NCI-H2227 treated with DMSO at 0.1 percent for 48 hours (cell line): ENCODE measurements around the gene SERF1B.
"Not testable (repeated sequence)": the region's sequence is repeated elsewhere in the genome, so short reads cannot be mapped to it uniquely, and the experiment has no call there.

Experiments used
- DNase-seq: peaks from one replicate; lab custom pipeline; 2025; lab: John Stamatoyannopoulos, UW

SERF1B gene

DNA sequence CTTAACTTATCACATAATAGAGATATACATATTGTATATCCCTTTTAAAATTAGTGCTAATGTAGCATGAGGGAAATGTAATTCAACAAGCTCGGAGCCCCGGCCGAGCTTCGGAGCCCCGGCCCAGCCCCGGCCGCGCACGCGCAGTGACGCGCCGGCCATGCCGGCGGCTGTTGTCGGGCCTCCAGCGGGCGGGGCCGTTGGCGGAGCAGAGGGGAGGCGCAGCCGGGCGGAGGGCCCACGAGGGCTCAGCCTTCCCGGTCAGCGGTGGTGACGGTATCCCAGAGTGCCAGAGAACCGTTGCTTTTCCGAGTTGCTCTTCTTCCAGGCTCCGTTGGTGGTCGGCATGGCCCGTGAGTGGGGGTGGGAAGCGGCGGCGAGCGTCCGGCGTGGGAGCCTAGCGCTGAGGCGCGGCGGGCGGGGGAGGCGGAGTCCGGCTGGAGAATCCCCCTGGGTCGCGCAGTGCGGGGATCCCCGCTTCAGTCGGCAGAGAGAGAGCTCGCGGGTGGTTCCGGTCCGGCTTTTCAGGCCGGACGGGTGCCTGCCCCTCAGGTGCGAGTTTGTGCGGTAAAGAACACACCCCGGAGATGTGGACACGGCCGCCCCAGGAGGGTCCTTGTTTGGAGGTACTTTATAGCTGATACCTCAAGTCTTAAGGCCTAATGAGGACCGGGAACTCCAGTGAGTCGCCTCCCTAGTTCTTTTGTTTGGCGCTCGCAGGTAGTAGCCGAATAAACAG lies at the start of gene SERF1B:
TSS of gene SERF1B (plus strand) at position 146 of the 739 bp plus-strand sequence. CDS start at position 347, 201 bp downstream.
- DNase-seq: not testable (repeated sequence)

DNA sequence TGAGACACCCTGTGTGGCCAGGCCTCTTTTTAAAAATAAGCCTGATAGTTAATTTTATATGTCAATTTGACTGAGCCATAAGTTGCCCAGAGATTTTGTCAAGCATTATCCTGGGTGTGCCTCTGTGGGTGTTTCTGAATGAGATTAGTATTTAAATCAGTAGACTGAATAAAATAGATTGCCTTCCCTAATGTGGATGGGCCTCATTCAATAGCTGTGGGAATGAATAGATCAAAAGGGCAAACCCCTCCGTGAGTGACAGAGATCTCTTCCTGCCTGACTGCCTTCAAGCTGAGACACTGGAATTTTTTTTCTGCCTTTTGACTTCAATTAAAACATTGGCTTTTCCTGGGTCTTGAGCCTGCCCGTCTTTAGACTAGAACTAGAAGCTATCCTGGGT lies 33.3 kb upstream of the SERF1B start:
- not testable (repeated sequence) for DNase-seq

DNA sequence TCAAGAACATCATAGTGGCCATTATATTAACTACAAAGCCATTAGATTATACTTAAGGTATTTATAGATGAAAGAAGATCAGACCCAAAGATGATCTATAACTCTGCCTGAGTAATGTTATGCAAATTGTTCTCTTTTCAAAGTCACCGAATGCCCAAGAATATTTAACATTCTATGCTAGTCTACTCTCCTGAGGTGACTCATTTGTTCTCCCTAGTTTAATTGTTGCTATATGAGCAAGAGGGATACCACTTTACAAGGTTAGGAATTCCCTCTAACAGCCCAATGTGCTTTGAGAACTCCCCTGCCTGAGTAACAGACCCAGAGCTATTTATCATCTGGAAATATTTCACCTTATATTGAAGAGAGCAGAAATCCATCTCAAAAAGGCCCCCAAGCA lies 29.5 kb upstream of the SERF1B start:
- not testable (repeated sequence) for DNase-seq

GRCh38 chr5:70020660-70021059 lies 4.4 kb upstream of the SERF1B start:
- not testable (repeated sequence) for DNase-seq

DNA sequence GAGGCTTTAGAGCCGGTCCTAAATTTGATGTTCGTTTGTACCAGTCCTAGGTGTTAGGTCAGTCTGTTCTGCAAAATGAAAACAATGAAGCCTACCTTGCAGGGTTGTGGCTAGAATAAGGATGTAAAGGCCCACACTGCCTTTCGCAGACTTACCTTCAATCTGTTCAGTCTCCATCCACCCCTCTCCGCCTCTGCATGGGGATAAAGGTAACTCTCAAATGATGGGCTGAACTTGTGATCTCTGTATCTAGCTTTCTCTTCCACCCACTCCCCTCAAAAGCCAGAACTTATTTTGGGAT lies 744 bp downstream of the SERF1B start:
- DNase-seq: not testable (repeated sequence)

- DNase-seq: not testable (repeated sequence)
These were observed 6.2 kb downstream of the SERF1B start for GRCh38 chr5:70031204-70031603.

DNA sequence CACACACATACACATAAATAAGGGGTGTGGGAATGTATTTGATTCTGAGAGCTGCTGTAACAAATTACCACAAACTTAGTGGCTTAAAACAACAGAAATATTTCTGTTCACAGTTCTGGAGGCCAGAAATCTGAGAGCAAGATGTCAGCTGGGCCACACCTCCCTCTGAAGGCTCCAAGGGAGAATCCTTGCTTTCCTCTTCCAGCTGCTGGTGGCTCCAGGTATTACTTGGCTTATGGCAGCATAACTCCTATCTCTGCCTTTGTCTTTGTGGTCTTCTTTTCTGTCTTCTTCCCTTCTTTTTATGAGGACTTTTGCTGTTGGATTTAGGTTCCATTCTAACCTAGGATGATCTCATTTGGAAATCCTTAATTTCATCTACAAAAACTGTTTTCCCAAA lies 16.4 kb downstream of the SERF1B start:
- DNase-seq: not testable (repeated sequence)

GRCh38 chr5:70049790-70050142 lies 24.7 kb downstream of the SERF1B start:
- DNase-seq: not testable (repeated sequence)

DNA sequence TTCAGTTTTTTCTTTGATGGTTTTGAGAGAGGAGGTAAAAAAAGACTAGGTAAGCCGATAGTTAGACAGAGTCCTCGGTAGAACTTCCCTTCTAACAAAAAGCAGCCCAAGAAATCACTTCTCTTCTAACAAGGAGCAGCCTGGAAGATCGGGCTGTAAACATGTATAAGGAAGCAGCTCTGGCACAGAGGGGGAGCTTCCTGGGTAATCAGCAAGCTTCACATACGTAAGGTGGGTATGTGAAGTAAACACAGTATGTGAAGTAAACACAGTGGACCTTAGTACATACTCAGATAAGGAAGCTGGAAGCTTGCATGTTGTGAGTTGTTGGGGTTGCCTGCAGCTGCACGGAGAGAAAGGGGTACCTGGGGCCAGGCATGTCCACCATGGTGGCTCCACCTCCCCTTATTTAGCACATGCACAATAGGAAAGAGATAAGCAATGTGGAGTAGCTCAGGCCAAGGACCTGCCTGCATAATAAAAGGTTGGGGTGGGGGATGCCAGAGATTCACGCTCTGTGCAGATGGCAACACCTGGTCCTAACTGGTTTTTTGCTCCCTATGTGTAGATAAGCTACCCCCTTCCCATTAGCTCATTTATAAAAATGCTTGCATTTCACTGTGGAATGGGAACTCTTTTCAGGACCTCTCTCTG lies 31.4 kb downstream of the SERF1B start:
- DNase-seq: not testable (repeated sequence)

GRCh38 chr5:70057140-70057539 lies 32.1 kb downstream of the SERF1B start:
- not testable (repeated sequence) for DNase-seq

DNA sequence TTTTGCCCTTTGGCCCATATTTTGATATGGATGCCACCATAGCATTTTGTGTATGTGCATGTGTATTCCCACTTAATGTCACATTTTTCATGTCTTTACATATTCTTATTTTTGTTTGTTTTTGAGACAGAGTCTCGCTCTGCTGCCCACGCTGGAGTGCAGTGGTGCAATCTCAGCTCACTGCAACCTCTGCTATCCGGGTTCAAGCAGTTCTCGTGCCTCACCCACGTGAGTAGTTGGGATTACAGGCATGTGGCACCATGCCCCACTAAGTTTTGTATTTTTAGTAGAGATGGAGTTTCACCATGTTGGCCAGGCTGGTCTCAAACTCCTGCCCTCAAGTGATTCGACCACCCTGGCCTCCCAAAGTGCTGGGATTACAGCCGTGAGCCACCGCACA lies 52.6 kb downstream of the SERF1B start:
- DNase-seq: not testable (repeated sequence)

GRCh38 chr5:70088907-70089464 lies 63.9 kb downstream of the SERF1B start:
- DNase-seq: not testable (repeated sequence)

DNA sequence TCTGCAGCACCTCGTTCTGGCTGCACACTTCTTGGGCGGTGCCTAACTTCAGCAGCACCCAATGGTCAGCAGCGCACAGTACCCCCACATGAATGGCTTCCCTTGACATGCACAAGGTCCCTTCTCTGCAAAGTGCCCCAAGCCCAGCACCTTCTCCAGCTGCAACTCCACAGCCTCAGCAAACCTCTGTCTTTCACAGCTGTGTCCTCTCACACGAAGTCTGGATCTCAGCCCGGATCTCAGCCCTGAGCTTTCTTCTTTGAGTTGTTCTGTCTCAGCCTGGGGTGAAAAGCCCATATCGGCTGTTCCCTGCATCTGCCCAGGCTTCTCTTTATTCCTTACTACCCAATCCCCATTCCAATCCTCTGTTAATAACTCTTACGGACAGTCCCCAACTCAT lies 66.7 kb downstream of the SERF1B start:
- not testable (repeated sequence) for DNase-seq
